ENCODE data around the gene SLFN12L. TPM values are rescaled to one million over a fixed set of nuclear protein-coding genes. Genes with fewer than 3 reads are reported as not detected.

SLFN12L gene
- total RNA-seq, 1 donor from 2014 or later = not detected

- DNase-seq (ENCODE audit: extremely low read depth, low read depth, low spot score) = peak; percentile 97
Observed at GRCh38 chr17:35433075-35433894, 104.2 kb downstream of the SLFN12L start.

- DNase-seq (ENCODE audit: extremely low read depth, low read depth, low spot score) = peak; percentile 91
Observed at GRCh38 chr17:35432176-35433074, 105.1 kb downstream of the SLFN12L start, which contains the start of gene SLFN12. SLFN12 (minus strand) TSS chr17:35432500; CDS start chr17:35423028, 9,472 bp downstream.

GRCh38 chr17:35429702-35430101 is 107.8 kb downstream of the SLFN12L start:
- no peak for DNase-seq (ENCODE audit: extremely low read depth, low read depth, low spot score)

GRCh38 chr17:35428229-35428628 is 109.2 kb downstream of the SLFN12L start:
- DNase-seq (ENCODE audit: extremely low read depth, low read depth, low spot score) = no peak

- DNase-seq (ENCODE audit: extremely low read depth, low read depth, low spot score) = no peak
Observed at GRCh38 chr17:35423761-35424160, 113.7 kb downstream of the SLFN12L start.

Other genes starting within 250 kb of the SLFN12L start
- gene SLFN11, start 164.1 kb downstream of the SLFN12L start, total RNA-seq = 24.3 and 30.2 TPM in 2 replicates
- gene SLFN12, start 105.2 kb downstream of the SLFN12L start, total RNA-seq = 27.6 and 33.2 TPM in 2 replicates
- 0.82 and 1.1 TPM in 2 replicates for gene SLFN13, start 88.9 kb downstream of the SLFN12L start, total RNA-seq
- gene SLFN14, start 23.1 kb upstream of the SLFN12L start, total RNA-seq = 0.18 TPM in 1 of 2 replicates, not detected in the other
- 4.6 and 6.3 TPM in 2 replicates for gene PEX12, start 40.9 kb upstream of the SLFN12L start, total RNA-seq
- gene AP2B1, start 49.6 kb upstream of the SLFN12L start, total RNA-seq = 168 and 203 TPM in 2 replicates
- 1.5 and 3.8 TPM in 2 replicates for gene RASL10B, start 194.0 kb upstream of the SLFN12L start, total RNA-seq
- gene GAS2L2, start 215.6 kb upstream of the SLFN12L start, total RNA-seq = not detected in 2 replicates
- gene C17orf50, start 223.2 kb upstream of the SLFN12L start, total RNA-seq = not detected in 2 replicates

All from glomerular endothelial cell (primary cell).